Measurements from ENCODE around the gene OIT3.

The OIT3 gene

DNA sequence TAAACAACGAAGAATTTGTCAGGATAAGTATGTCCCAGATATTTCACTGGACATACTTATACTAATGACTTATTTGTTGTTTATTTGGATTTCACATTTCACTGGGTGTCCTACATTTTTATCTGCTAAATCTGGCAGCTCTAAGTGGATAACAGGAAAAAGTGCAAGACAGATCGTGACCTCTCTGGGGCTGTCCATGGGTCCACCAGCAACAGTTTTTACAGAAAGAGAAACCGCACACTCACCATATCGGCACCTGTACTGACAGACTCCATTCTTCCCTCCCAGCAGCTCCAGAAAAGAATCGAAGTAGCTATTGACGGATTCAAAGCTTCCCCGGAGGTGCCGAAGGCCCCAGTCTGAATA, 60.7 kb downstream of the OIT3 start:
- DNase-seq = no peak

- DNase-seq = no peak
Measured at GRCh38 chr10:72954596-72955554, 61.3 kb downstream of the OIT3 start, which contains the start of gene PLA2G12B. Gene PLA2G12B (minus strand): TSS chr10:72954806. CDS start chr10:72954685, 121 bp downstream.

- no peak for DNase-seq
Measured at GRCh38 chr10:72956001-72956400, 62.5 kb downstream of the OIT3 start.

- no peak for DNase-seq
Measured at GRCh38 chr10:72976886-72977285, 83.3 kb downstream of the OIT3 start.

DNA sequence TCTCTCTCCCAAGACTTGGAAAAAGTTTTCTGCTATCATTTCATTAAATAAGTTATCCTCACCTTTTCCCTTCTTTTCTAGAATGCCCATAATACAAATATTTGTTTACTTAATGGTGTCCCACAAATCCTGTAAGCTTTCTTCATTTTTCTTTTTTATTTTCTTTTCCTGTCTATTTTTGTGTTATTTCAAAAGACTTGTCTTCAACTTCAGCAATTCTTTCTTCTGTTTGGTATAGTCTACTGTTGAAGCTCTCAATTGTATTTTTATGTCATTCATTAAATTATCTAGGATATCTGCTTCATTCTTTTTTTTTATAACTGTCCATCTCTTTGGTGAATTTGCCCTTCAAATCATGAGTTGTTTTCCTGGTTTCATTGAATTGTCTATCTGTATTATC, 86.2 kb downstream of the OIT3 start:
- no peak for DNase-seq

DNA sequence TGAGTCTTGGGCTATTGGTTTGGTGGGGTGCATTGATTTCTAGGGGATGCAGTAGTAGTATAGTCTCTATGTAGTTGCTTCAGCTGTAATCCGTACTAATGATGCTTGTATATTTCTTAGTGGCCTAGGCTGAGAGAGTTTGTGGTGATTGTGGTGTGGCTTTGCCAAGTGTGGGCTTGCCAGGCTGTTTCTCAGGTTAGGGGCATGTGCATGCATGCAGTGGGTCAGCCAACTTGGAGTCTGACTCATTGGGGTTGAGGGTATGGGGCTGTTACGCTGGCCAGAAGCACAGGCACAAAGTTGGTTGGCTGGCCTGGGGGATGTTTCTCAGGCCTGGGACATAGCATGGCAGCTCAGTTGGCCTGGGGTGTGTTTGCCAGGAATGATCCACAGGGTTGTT, 86.8 kb downstream of the OIT3 start:
- DNase-seq = no peak

DNA sequence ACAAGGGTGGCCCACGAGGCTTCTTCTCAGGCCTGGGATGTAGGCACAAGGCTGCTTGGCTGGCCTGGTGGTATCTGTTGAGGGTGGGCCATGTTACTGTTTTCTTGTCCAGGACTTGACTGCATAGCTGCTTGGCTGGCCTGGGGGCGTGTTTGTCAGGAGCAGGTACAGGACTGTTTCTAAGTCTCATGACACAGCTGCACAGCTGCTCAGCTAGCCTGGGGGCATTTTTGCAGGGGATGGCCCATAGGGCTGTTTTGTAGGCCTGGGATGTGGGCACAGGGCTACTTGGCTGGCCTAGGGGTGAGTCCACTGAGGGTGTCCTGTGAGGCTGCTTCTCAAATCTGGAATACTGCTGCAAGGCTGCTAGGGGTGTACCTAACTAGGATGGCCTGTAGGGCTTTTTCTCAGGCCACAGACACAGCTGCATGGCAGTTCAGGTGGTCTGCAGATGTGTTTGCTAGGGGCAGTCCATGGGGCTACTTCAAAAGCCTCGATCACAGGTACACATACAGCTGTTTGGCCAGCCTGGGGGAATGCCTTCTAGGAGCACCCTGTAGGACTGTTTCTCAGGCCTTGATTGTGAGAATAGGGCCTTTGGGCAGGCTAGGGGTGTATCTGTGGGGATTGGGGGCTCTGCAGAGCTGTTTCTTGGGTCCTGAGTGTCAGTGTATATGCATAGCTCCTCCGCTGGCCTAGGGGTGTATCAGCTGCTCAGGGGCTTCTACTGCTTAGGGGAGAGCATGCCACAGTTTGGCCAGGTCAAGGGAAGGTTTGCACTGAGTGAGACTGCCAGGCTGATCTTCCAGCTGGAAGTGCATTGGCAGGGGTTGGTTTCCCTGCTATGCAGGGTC, 87.7 kb downstream of the OIT3 start:
- no peak for DNase-seq

DNA sequence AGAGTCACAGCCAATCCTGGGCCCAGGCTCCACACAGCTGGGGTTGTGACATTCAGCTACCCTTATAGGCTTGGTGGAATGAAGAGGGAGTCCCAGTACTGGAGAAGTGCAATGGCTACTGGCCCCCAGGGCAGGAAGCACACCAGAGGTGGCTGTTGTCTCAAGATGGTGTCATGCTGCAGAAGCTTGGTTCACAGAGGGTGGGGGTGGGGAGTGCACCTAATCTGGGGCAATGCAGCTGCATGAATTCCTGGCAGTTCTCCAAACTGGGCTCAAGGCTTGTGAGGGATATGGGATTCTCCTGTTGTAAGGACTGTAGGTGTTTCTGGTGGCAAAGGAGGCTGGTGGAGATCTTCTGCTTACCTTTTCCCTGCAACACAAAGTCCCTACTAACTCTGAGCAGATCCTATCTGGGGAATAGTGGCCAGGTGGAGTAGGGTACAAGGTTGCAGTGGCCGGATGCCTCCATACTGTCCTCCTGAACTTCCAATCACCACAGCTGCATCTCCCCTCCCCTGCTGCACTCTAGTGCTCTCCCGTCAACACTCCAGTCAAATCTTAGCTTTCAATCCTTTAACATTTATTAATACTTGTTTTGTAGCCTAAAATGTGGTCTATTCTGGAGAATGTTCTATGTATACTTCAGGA, 88.5 kb downstream of the OIT3 start:
- no peak for DNase-seq

All from T1000 (cell line).